ENCODE measurements around the gene CYTIP.

GRCh38 chr2:157438863-157439823 lies 4.7 kb downstream of the CYTIP start:
- TF ChIP-seq NR3C1 (CRISPR knock-in tag; IDR thresholded peaks at IDR 0.05) (no peak), GABPA (IDR thresholded peaks at IDR 0.05; ENCODE audit: low read depth, low read length) (no peak), GABPA (CRISPR knock-in tag; IDR thresholded peaks at IDR 0.05; ENCODE audit: low read depth) (no peak), POLR2A (IDR thresholded peaks at IDR 0.05; ENCODE audit: insufficient read depth in 1 of 2, low read depth in 2 of 2, low read length in 2 of 2) (no peak), TBP (CRISPR knock-in tag; IDR thresholded peaks at IDR 0.05) (no peak), BRCA1 (CRISPR knock-in tag; IDR thresholded peaks at IDR 0.05) (no peak), CTCF (CRISPR knock-in tag; IDR thresholded peaks at IDR 0.05) (no peak), MYC (CRISPR knock-in tag; IDR thresholded peaks at IDR 0.05; ENCODE audit: borderline replicate concordance) (no peak), ZNF883 (CRISPR knock-in tag; IDR thresholded peaks at IDR 0.05; ENCODE audit: not compliant biosample characterization) (no peak), ZNF672 (CRISPR knock-in tag; IDR thresholded peaks at IDR 0.05) (no peak), ZNF619 (CRISPR knock-in tag; IDR thresholded peaks at IDR 0.05) (no peak)
